ENCODE measurements around the gene CEP104.

- TF ChIP-seq POLR2A (IDR thresholded peaks at IDR 0.05) (no peak), POLR2AphosphoS5 (IDR thresholded peaks at IDR 0.05) (no peak), CTCF (IDR thresholded peaks at IDR 0.05) (no peak)
Measured at GRCh38 chr1:3831689-3832088, 25.3 kb downstream of the CEP104 start.
